ENCODE data around the gene DCUN1D3. TPM values are rescaled to one million over a fixed set of nuclear protein-coding genes. Genes with fewer than 3 reads are reported as not detected.

Gene DCUN1D3
- total RNA-seq, 2 donors from 2014 or later = 7.2 to 16.5 TPM

DNA sequence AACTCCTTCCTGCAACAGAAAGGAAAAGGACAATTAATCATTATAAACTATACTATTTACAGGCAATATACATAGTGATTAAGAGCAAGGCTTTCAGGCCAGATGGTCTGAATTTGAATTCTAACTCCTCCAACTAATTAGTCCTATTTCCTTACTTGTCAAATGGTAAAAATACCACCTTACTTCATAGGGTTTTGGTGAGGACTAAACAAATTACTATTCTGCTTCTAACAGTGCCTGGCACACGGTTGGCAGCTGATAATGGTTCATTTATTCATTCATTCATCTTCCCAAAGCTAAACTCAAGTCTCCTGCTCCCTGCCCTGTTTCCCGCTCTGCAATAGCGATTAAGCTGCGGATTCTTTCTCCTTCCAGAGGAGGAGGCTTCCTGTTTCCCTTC, 39.8 kb downstream of the DCUN1D3 start:
- Histone ChIP-seq H3K36me3 (no peaks in the 10 kb centered on the region), H3K27me3 (replicated peaks; ENCODE audit: insufficient read depth) (no peaks in the 10 kb centered on the region), H3K4me3 (no peak overlapping the region), H3K27ac (no peak overlapping the region), H3K9me3 (no peaks in the 10 kb centered on the region), H3K4me1 (replicated peaks) (no peaks in the 10 kb centered on the region)
- intact Hi-C loops (cut with DNase I) = no loop called here
- DNase-seq (ENCODE audit: low spot score) = no peak
- TF ChIP-seq POLR2AphosphoS5 (IDR thresholded peaks at IDR 0.05) (no peak), POLR2A (IDR thresholded peaks at IDR 0.05) (no peak)
- TF ChIP-seq, protein P1, sequence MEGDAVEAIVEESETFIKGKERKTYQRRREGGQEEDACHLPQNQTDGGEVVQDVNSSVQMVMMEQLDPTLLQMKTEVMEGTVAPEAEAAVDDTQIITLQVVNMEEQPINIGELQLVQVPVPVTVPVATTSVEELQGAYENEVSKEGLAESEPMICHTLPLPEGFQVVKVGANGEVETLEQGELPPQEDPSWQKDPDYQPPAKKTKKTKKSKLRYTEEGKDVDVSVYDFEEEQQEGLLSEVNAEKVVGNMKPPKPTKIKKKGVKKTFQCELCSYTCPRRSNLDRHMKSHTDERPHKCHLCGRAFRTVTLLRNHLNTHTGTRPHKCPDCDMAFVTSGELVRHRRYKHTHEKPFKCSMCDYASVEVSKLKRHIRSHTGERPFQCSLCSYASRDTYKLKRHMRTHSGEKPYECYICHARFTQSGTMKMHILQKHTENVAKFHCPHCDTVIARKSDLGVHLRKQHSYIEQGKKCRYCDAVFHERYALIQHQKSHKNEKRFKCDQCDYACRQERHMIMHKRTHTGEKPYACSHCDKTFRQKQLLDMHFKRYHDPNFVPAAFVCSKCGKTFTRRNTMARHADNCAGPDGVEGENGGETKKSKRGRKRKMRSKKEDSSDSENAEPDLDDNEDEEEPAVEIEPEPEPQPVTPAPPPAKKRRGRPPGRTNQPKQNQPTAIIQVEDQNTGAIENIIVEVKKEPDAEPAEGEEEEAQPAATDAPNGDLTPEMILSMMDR (IDR thresholded peaks at IDR 0.05) = no peak
- WGBS = 82% methylated on average over 4 of the region's 4 CpGs

DNA sequence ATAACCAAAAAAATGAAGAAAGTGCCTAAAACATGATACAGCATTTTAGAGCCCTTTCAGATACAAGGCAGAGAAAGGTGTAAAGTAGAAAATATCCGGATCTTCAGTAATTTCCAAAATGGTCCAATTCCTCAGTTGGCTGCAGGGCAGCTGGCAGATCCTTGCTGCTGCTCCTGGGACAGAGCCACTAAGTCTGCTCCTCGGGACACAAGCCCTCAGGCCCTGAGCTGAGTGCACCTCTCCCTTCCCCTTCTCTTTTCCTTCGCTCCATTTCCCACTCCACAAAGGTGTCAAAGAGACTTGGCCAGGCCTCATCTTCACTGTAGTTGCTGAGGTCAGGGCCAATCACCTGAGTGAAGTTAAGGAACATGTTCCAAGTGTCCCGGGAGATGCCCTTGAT, 40.5 kb downstream of the DCUN1D3 start:
- H3K27me3 ChIP-seq (replicated peaks; ENCODE audit: insufficient read depth) = no peaks in the 10 kb centered on the region
- no peaks in the 10 kb centered on the region for H3K36me3 ChIP-seq
- no peaks in the 10 kb centered on the region for H3K4me1 ChIP-seq (replicated peaks)
- TF ChIP-seq POLR2AphosphoS5 (IDR thresholded peaks at IDR 0.05) (no peak), POLR2A (IDR thresholded peaks at IDR 0.05) (no peak)
- TF ChIP-seq, protein P1 (IDR thresholded peaks at IDR 0.05) = no peak
- H3K9me3 ChIP-seq = no peaks in the 10 kb centered on the region
- intact Hi-C loops (cut with DNase I) = no loop called here
- no peak overlapping the region for H3K4me3 ChIP-seq
- WGBS = 66% methylated on average over 4 of the region's 4 CpGs
- no peak for DNase-seq (ENCODE audit: low spot score)
- H3K27ac ChIP-seq = no peak overlapping the region

DNA sequence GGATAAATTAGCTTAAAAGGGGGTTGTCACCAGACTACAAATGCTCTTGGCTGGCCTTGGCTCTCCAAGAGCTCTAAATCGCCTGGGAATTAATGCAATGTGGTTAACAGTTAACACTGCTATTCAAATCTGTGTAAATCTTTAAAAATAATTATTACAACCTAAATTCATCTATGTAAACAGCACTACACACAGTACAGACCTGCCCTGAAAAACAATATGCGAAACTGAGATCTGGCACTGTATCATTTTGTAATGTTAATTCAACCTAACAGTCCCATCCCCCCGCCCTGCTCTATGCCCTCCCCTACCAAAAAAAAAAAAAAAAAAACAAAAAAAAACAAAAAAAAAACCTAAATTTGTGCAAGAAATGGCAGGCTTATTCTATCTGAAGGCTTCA, 40.9 kb downstream of the DCUN1D3 start:
- no peak overlapping the region for H3K4me3 ChIP-seq
- no peaks in the 10 kb centered on the region for H3K9me3 ChIP-seq
- TF ChIP-seq, protein P1 (IDR thresholded peaks at IDR 0.05) = no peak
- TF ChIP-seq POLR2AphosphoS5 (IDR thresholded peaks at IDR 0.05) = no peak
- TF ChIP-seq POLR2A (IDR thresholded peaks at IDR 0.05) = no peak
- H3K36me3 ChIP-seq = no peaks in the 10 kb centered on the region
- no peak overlapping the region for H3K27ac ChIP-seq
- H3K4me1 ChIP-seq (replicated peaks) = no peaks in the 10 kb centered on the region
- no peak for DNase-seq (ENCODE audit: low spot score)
- H3K27me3 ChIP-seq (replicated peaks; ENCODE audit: insufficient read depth) = no peaks in the 10 kb centered on the region
- WGBS = 89% methylated on average over 3 of the region's 3 CpGs
- intact Hi-C loops (cut with DNase I) = no loop called here

DNA sequence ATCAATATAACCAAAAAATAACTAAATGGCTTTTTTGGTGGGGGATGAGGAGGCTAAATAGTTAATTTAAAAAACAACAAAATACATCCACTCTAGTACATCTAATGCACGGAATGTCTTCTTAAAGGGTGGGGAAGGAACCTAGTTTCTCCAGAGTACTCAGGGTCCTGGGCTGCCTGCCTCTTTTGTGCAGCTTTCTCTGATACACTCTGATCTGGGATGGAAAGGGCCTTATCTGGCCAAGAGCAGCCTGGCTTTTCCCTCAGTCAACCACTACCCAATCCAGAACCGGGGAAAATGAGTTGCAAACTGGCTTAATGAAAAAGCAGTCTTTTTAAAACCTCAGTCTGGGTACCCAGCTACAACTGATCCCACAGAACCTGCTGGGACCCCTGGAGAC, 42.9 kb downstream of the DCUN1D3 start:
- Histone ChIP-seq H3K9me3 (no peaks in the 10 kb centered on the region), H3K36me3 (no peaks in the 10 kb centered on the region), H3K27me3 (replicated peaks; ENCODE audit: insufficient read depth) (no peaks in the 10 kb centered on the region), H3K4me1 (replicated peaks) (no peaks in the 10 kb centered on the region), H3K4me3 (no peak overlapping the region), H3K27ac (no peak overlapping the region)
- 78% methylated on average over 2 of the region's 2 CpGs for WGBS
- intact Hi-C loops (cut with DNase I) = no loop called here
- TF ChIP-seq POLR2AphosphoS5 (IDR thresholded peaks at IDR 0.05) (no peak), POLR2A (IDR thresholded peaks at IDR 0.05) (no peak)
- TF ChIP-seq, protein P1 (IDR thresholded peaks at IDR 0.05) = no peak
- DNase-seq (ENCODE audit: low spot score) = no peak

DNA sequence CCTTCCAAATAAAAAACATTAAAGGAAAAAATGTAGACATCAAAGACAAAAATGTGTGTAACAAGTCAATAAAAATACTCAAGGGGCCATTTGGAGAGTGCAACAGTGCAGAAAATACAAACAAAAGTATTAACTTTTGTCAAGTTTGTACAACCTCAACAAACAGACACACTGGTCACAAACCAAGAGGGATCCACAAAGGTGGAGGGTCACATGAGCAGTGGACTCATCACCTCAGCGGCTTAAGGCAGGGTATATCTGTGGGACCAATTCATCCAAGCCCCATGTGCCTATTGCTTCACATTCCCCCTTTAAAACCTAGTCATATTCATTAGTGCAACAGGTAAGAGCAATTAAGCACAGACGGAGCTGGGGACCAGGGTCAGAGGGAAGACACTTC, 45.2 kb downstream of the DCUN1D3 start:
- no peak for TF ChIP-seq POLR2A (IDR thresholded peaks at IDR 0.05)
- TF ChIP-seq, protein P1 (IDR thresholded peaks at IDR 0.05) = no peak
- TF ChIP-seq POLR2AphosphoS5 (IDR thresholded peaks at IDR 0.05) = no peak
- Histone ChIP-seq H3K27ac (no peak overlapping the region), H3K9me3 (no peaks in the 10 kb centered on the region), H3K4me3 (no peak overlapping the region), H3K4me1 (replicated peaks) (peaks cover 14% of the 10 kb centered on the region), H3K36me3 (no peaks in the 10 kb centered on the region), H3K27me3 (replicated peaks; ENCODE audit: insufficient read depth) (no peaks in the 10 kb centered on the region)
- intact Hi-C loops (cut with DNase I) = loop anchor here (5.0 kb wide), 3 partner anchors 47 to 302 kb away; partner anchors contain the start of genes DCUN1D3, ERI2, LDAF1 and LYRM1
- WGBS = 89% methylated on average over 2 of the region's 2 CpGs
- DNase-seq (ENCODE audit: low spot score) = no peak
